T-helper 1 cell treated with Interleukin-12 subunit alpha and Interleukin-12 subunit beta and Interleukin-4 antibody, amounts not matched to agents 30 μg/mL and 1 μg/mL, for 36 hours (primary cell): ENCODE results near the gene FAM13B.
"Not testable (repeated sequence)": the region's sequence is repeated elsewhere in the genome, so short reads cannot be mapped to it uniquely, and the experiment has no call there.

ENCODE experiments used
- H3K27ac Mint-ChIP-seq: one replicate; pipeline ENCODE4 v1.8.0; 2021; ENCODE audit warnings: mild to moderate bottlenecking, mixed read lengths
- H3K27me3 Mint-ChIP-seq: one replicate; pipeline ENCODE4 v1.8.0; 2021; ENCODE audit warnings: low read depth, mixed read lengths
- H3K36me3 Mint-ChIP-seq: one replicate; pipeline ENCODE4 v1.8.0; 2021; ENCODE audit warnings: low read depth, mixed read lengths
- H3K4me1 Mint-ChIP-seq: one replicate; pipeline ENCODE4 v1.8.0; 2021; ENCODE audit warnings: low read depth, mixed read lengths
- H3K4me3 Mint-ChIP-seq: one replicate; pipeline ENCODE4 v1.8.0; 2021; ENCODE audit warnings: mild to moderate bottlenecking, moderate library complexity, mixed read lengths
- H3K9me3 Mint-ChIP-seq: one replicate; pipeline ENCODE4 v1.8.0; 2021; ENCODE audit warnings: mixed read lengths

Gene FAM13B

GRCh38 chr5:138032572-138033385 is at the start of gene FAM13B:
FAM13B (minus strand) TSS chr5:138033079; CDS start chr5:138019111, 13,968 bp downstream.
- peak within 1 kb of the TSS; percentile 93 for H3K4me3 Mint-ChIP-seq
- no peaks in the 10 kb centered on the region for H3K9me3 Mint-ChIP-seq
- H3K27ac Mint-ChIP-seq, result peak within 1 kb of the TSS; percentile 94
- H3K27me3 Mint-ChIP-seq, result no peaks in the 10 kb centered on the region
- peaks cover 44% of the 10 kb centered on the region for H3K4me1 Mint-ChIP-seq
- peaks cover 8% of the 10 kb centered on the region for H3K36me3 Mint-ChIP-seq

- Mint-ChIP-seq H3K9me3 (no peaks in the 10 kb centered on the region), H3K36me3 (no peaks in the 10 kb centered on the region), H3K27me3 (no peaks in the 10 kb centered on the region), H3K4me1 (peaks cover 14% of the 10 kb centered on the region), H3K4me3 (no peak overlapping the region), H3K27ac (no peak overlapping the region)
Measured at GRCh38 chr5:138082033-138082432, 49.2 kb upstream of the FAM13B start.

GRCh38 chr5:138078006-138078643 is 45.2 kb upstream of the FAM13B start:
- H3K36me3 Mint-ChIP-seq, result no peaks in the 10 kb centered on the region
- peaks cover 3% of the 10 kb centered on the region for H3K27me3 Mint-ChIP-seq
- no peak overlapping the region for H3K4me3 Mint-ChIP-seq
- H3K27ac Mint-ChIP-seq, result no peak overlapping the region
- no peaks in the 10 kb centered on the region for H3K9me3 Mint-ChIP-seq
- peaks cover 14% of the 10 kb centered on the region for H3K4me1 Mint-ChIP-seq

- Mint-ChIP-seq H3K4me3 (no peak overlapping the region), H3K27me3 (peaks cover 3% of the 10 kb centered on the region), H3K9me3 (no peaks in the 10 kb centered on the region)
Measured at GRCh38 chr5:138077064-138077696, 44.3 kb upstream of the FAM13B start.

GRCh38 chr5:138070026-138070425 is 37.1 kb upstream of the FAM13B start:
- H3K36me3 Mint-ChIP-seq, H3K9me3 Mint-ChIP-seq, H3K27me3 Mint-ChIP-seq, H3K4me3 Mint-ChIP-seq, H3K4me1 Mint-ChIP-seq: not testable (repeated sequence)
- peak overlapping the region; percentile 49 for H3K27ac Mint-ChIP-seq

More at GRCh38 chr5:138077064-138077696, 44.3 kb upstream of the FAM13B start:
- no peaks in the 10 kb centered on the region for H3K36me3 Mint-ChIP-seq
- peaks cover 14% of the 10 kb centered on the region for H3K4me1 Mint-ChIP-seq
- no peak overlapping the region for H3K27ac Mint-ChIP-seq

GRCh38 chr5:138068742-138069600 is 36.1 kb upstream of the FAM13B start:
- H3K9me3 Mint-ChIP-seq, result no peaks in the 10 kb centered on the region
- no peaks in the 10 kb centered on the region for H3K27me3 Mint-ChIP-seq
- peaks cover 8% of the 10 kb centered on the region for H3K4me1 Mint-ChIP-seq
- no peaks in the 10 kb centered on the region for H3K36me3 Mint-ChIP-seq
- no peak overlapping the region for H3K27ac Mint-ChIP-seq
- H3K4me3 Mint-ChIP-seq, result no peak overlapping the region

GRCh38 chr5:138067945-138068344 is 35.1 kb upstream of the FAM13B start:
- Mint-ChIP-seq H3K4me1 (peaks cover 8% of the 10 kb centered on the region), H3K9me3 (no peaks in the 10 kb centered on the region), H3K36me3 (no peaks in the 10 kb centered on the region), H3K27me3 (no peaks in the 10 kb centered on the region), H3K4me3 (no peak overlapping the region), H3K27ac (no peak overlapping the region)

- no peaks in the 10 kb centered on the region for H3K36me3 Mint-ChIP-seq
- no peaks in the 10 kb centered on the region for H3K27me3 Mint-ChIP-seq
- H3K4me1 Mint-ChIP-seq, result peaks cover 3% of the 10 kb centered on the region
- H3K9me3 Mint-ChIP-seq, result no peaks in the 10 kb centered on the region
- no peak overlapping the region for H3K27ac Mint-ChIP-seq
- H3K4me3 Mint-ChIP-seq, result no peak overlapping the region
Measured at GRCh38 chr5:138065102-138065501, 32.2 kb upstream of the FAM13B start.

- Mint-ChIP-seq H3K4me3 (no peak overlapping the region), H3K36me3 (no peaks in the 10 kb centered on the region), H3K9me3 (no peaks in the 10 kb centered on the region), H3K4me1 (peaks cover 2% of the 10 kb centered on the region), H3K27ac (no peak overlapping the region), H3K27me3 (no peaks in the 10 kb centered on the region)
Measured at GRCh38 chr5:138064526-138064925, 31.6 kb upstream of the FAM13B start.

- Mint-ChIP-seq H3K36me3 (no peaks in the 10 kb centered on the region), H3K4me1 (peaks cover 8% of the 10 kb centered on the region), H3K9me3 (no peaks in the 10 kb centered on the region), H3K4me3 (no peak overlapping the region), H3K27me3 (no peaks in the 10 kb centered on the region), H3K27ac (no peak overlapping the region)
Measured at GRCh38 chr5:138054847-138055558, 22.1 kb upstream of the FAM13B start.

- no peaks in the 10 kb centered on the region for H3K36me3 Mint-ChIP-seq
- no peak overlapping the region for H3K27ac Mint-ChIP-seq
Measured at GRCh38 chr5:138054206-138054605, 21.3 kb upstream of the FAM13B start.

GRCh38 chr5:138053554-138053953 is 20.7 kb upstream of the FAM13B start:
- Mint-ChIP-seq H3K4me3 (peak overlapping the region; percentile 0), H3K4me1 (peaks cover 8% of the 10 kb centered on the region), H3K9me3 (no peaks in the 10 kb centered on the region), H3K36me3 (no peaks in the 10 kb centered on the region), H3K27me3 (no peaks in the 10 kb centered on the region), H3K27ac (no peak overlapping the region)

More at GRCh38 chr5:138054206-138054605, 21.3 kb upstream of the FAM13B start:
- no peak overlapping the region for H3K4me3 Mint-ChIP-seq
- no peaks in the 10 kb centered on the region for H3K9me3 Mint-ChIP-seq
- peaks cover 8% of the 10 kb centered on the region for H3K4me1 Mint-ChIP-seq
- no peaks in the 10 kb centered on the region for H3K27me3 Mint-ChIP-seq

GRCh38 chr5:138052718-138053117 is 19.8 kb upstream of the FAM13B start:
- H3K4me1 Mint-ChIP-seq, H3K9me3 Mint-ChIP-seq: not testable (repeated sequence)

More at GRCh38 chr5:138052718-138053117, 19.8 kb upstream of the FAM13B start:
- H3K27me3 Mint-ChIP-seq, H3K27ac Mint-ChIP-seq, H3K4me3 Mint-ChIP-seq, H3K36me3 Mint-ChIP-seq: not testable (repeated sequence)
